Measurements from ENCODE around the gene ANKK1. TPM values are rescaled to one million over a fixed set of nuclear protein-coding genes. Genes with fewer than 3 reads are reported as not detected.

The ANKK1 gene
- total and polyA plus RNA-seq, 7 donors, result 0.45 to 0.54 TPM; not detected in 5

- intact Hi-C loops (cut with DNase I), result no loop called here
- Histone ChIP-seq H3K27me3 (no peaks in the 10 kb centered on the region), H3K27ac (no peak overlapping the region), H3K36me3 (no peaks in the 10 kb centered on the region), H3K4me1 (no peaks in the 10 kb centered on the region), H3K4me3 (no peak overlapping the region), H3K9me3 (no peaks in the 10 kb centered on the region)
- 85 to 91% methylated on average over 9 of the region's 9 CpGs for WGBS, 2 donors
- no peak for DNase-seq
- no peak for TF ChIP-seq EP300 (IDR thresholded peaks at IDR 0.05)
- no peak for TF ChIP-seq CTCF (IDR thresholded peaks at IDR 0.05)
- TF ChIP-seq POLR2A (IDR thresholded peaks at IDR 0.05), result no peak
- TF ChIP-seq POLR2AphosphoS5 (IDR thresholded peaks at IDR 0.05), result no peak
Measured at GRCh38 chr11:113412675-113413074, 25.1 kb downstream of the ANKK1 start.

GRCh38 chr11:113415343-113415742 is 27.8 kb downstream of the ANKK1 start:
- Histone ChIP-seq H3K4me1 (no peaks in the 10 kb centered on the region), H3K4me3 (no peak overlapping the region), H3K27ac (no peak overlapping the region), H3K27me3 (no peaks in the 10 kb centered on the region), H3K9me3 (no peaks in the 10 kb centered on the region), H3K36me3 (no peaks in the 10 kb centered on the region)
- WGBS, 2 donors, result 95 to 97% methylated on average over 16 of the region's 16 CpGs
- intact Hi-C loops (cut with DNase I), result no loop called here
- no peak for DNase-seq
- TF ChIP-seq CTCF (IDR thresholded peaks at IDR 0.05) (no peak), EP300 (IDR thresholded peaks at IDR 0.05) (no peak), POLR2AphosphoS5 (IDR thresholded peaks at IDR 0.05) (no peak), POLR2A (IDR thresholded peaks at IDR 0.05) (no peak)

- intact Hi-C loops (cut with DNase I), result no loop called here
- Histone ChIP-seq H3K4me1 (no peaks in the 10 kb centered on the region), H3K27ac (no peak overlapping the region), H3K27me3 (no peaks in the 10 kb centered on the region), H3K4me3 (no peak overlapping the region), H3K36me3 (no peaks in the 10 kb centered on the region), H3K9me3 (no peaks in the 10 kb centered on the region)
- no peak for DNase-seq
- WGBS, 2 donors, result 58 to 71% methylated on average over 2 of the region's 2 CpGs
- TF ChIP-seq POLR2AphosphoS5 (IDR thresholded peaks at IDR 0.05), result no peak
- TF ChIP-seq POLR2A (IDR thresholded peaks at IDR 0.05), result no peak
- TF ChIP-seq EP300 (IDR thresholded peaks at IDR 0.05), result no peak
- TF ChIP-seq CTCF (IDR thresholded peaks at IDR 0.05), result no peak
Measured at GRCh38 chr11:113417428-113417827, 29.8 kb downstream of the ANKK1 start.

- Histone ChIP-seq H3K4me1 (no peaks in the 10 kb centered on the region), H3K27ac (no peak overlapping the region), H3K9me3 (no peaks in the 10 kb centered on the region), H3K36me3 (no peaks in the 10 kb centered on the region), H3K4me3 (no peak overlapping the region), H3K27me3 (no peaks in the 10 kb centered on the region)
- no peak for DNase-seq
- WGBS, 2 donors, result 84 to 90% methylated on average over 14 of the region's 14 CpGs
- TF ChIP-seq POLR2AphosphoS5 (IDR thresholded peaks at IDR 0.05), result no peak
- no peak for TF ChIP-seq EP300 (IDR thresholded peaks at IDR 0.05)
- TF ChIP-seq CTCF (IDR thresholded peaks at IDR 0.05), result no peak
- no peak for TF ChIP-seq POLR2A (IDR thresholded peaks at IDR 0.05)
- intact Hi-C loops (cut with DNase I), result no loop called here
Measured at GRCh38 chr11:113419454-113420003, 31.9 kb downstream of the ANKK1 start.

GRCh38 chr11:113420808-113421207 is 33.2 kb downstream of the ANKK1 start:
- TF ChIP-seq EP300 (IDR thresholded peaks at IDR 0.05), result no peak
- TF ChIP-seq POLR2AphosphoS5 (IDR thresholded peaks at IDR 0.05), result no peak
- no peak for TF ChIP-seq POLR2A (IDR thresholded peaks at IDR 0.05)
- TF ChIP-seq CTCF (IDR thresholded peaks at IDR 0.05), result no peak
- no peaks in the 10 kb centered on the region for H3K4me1 ChIP-seq
- no peaks in the 10 kb centered on the region for H3K9me3 ChIP-seq
- H3K27me3 ChIP-seq, result no peaks in the 10 kb centered on the region
- H3K36me3 ChIP-seq, result no peaks in the 10 kb centered on the region
- H3K4me3 ChIP-seq, result no peak overlapping the region
- intact Hi-C loops (cut with DNase I), result no loop called here
- DNase-seq, result no peak
- no peak overlapping the region for H3K27ac ChIP-seq
- WGBS, 2 donors, result 48 to 55% methylated on average over 2 of the region's 2 CpGs
